GM18499 (cell line): ENCODE measurements around the gene PDE4B.

Experiments used
- ATAC-seq: cut with Tn5 transposase; IDR thresholded peaks from one replicate; pipeline ENCODE4 v1.9.1; 2021; ENCODE audit warnings: moderate number of reproducible peaks; ENCODE audit not compliant: insufficient read depth, unreplicated experiment

PDE4B gene

DNA sequence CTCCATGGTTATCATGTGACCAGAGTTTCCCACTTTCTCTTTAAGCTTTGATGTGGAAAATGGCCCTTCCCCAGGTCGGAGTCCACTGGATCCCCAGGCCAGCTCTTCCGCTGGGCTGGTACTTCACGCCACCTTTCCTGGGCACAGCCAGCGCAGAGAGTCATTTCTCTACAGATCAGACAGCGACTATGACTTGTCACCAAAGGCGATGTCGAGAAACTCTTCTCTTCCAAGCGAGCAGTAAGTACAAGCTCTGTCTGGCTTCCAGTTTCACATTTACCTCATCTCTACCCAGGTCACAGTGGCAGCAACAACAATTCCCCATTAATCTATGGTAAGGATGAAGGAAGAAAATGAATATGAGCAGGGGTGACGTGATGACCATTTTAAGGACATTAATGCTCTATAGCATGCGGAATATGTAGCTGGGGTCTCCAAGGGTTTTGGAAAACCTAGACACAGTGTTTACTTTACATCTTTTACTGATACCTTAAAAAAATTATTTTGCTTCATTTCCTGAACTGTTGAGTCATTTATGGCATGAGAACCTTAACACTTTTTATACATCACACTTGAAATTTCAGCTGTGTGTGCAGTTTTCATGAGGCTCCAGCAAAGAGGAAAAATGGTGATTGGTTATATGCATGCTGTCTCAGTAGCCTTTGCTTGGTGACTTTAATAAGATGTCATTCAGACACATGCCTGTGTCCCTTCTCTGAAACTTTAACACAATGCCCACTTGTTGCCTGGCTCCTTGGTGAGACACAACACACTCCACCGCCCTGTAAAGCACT, 454.9 kb downstream of the PDE4B start:
- ATAC-seq = peak; percentile 79

DNA sequence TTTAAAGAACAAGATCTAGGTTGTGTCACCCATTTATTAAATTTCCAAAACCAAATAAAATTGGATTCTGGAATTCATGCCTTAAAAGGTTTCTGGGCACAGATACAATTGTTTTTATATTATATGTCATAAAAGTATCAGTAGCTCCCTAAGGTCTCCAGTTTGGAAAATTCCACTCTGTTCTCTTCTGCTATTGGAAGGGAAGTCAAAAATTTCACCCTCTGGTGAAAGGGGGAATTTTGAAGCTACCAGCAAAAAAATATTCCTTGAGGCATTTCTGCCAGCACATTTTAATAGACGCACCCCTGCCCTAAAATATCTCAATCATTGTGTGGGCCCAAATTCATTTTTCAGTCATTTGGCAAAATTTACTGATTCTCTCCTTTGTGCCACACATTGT, 455.6 kb downstream of the PDE4B start:
- ATAC-seq = no peak

DNA sequence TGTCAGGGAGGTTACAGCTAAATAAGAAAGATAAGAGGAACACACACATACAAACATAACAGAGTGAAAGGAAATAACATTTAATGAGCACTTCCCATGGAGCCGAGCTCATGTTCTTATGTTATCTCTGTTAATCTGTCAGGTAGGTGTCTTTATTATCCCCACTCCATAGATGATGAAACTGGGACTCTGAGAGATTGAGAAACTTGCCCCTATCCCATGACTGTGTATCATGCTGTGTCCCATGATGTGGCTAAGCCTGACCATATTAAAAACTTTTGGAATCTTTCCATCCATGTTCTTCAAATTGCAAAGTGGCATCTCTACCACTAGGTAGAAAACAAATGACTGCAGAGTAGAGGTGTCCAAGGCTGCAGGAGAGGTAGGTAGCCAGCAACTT, 456.1 kb downstream of the PDE4B start:
- ATAC-seq = no peak

DNA sequence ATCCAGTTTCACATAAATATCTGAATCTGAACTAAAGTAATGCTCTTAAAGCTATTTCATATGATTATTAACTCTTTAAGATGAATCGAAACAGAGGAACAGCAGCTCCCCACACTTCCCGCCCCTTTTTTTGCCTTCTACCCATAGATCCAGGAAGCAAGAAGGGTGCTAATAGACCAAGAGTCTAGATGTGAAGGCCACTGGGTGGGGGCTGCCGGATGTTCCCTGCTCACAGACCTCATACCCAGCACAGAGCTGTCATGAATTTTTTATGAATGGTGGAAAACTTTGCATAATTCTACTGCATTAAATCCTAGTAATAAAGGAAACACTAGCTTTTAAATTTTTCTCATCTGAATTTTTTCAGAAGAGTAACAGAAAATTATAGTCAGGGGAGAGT, 457.4 kb downstream of the PDE4B start:
- ATAC-seq = no peak

DNA sequence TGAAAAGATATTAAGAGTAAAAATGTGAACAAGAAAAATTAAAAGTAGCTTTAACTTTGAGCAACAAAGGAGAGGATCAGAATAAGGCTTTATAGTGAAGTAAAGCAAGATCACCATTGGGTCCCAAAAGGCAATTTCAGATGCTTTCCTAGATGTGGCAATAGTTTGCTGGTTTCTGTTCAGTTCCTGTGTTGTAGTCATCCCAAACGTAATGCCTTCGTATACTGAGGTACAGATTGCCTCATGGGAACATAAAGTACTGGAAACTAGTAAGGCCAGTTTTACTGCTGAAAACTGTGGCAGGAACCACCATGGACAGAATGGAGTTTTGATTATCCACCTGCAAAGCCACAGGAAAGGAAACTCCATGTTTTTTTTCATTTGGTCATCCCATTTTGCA, 457.8 kb downstream of the PDE4B start:
- ATAC-seq = no peak

DNA sequence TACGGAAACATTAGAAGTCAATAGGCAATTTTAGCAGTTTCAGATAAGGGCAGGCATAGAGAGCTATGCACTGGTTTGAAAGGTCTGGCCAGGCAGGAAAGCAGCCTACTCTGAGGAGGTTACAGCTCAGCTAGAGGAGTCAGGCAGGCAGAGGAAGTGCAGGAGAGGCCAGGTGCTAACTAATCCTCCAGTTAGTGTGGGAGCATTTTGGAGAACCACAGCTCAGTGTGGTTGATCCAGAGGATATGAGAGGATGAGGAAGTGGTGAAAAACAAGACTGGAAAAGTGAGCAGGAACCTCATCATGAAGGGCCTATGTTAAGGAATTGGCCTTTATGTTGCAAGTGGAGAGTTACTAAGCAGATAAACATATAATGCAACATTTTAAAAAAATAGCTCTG, 458.9 kb downstream of the PDE4B start:
- ATAC-seq = no peak

DNA sequence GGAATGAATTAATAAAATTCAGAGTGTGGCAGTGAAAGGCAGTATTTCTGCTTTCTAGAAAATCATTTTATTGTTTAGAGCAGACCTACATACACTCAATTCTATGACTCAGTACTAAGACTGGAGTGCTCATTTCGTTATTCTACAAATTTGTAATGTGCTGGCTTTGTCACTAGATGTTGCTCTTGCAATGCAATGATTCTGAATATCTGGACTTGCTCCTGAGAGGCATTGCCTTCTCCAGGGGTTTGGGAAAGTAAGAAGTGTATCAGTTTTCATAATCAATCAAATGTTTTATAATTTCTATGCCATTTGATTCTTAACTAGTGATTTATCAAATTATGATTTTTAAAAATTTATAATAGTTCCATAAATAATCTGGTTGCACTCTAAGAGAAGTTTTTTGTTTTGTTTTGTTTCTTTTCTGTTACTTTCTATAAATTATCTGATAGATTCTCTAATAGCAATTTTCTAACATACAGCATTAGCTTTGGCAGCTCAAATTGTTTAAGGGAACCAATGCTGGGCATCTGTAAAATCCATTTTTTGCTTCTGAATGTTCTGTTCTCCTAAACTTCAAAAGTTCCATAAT, 460.7 kb downstream of the PDE4B start:
- ATAC-seq = peak; percentile 87

DNA sequence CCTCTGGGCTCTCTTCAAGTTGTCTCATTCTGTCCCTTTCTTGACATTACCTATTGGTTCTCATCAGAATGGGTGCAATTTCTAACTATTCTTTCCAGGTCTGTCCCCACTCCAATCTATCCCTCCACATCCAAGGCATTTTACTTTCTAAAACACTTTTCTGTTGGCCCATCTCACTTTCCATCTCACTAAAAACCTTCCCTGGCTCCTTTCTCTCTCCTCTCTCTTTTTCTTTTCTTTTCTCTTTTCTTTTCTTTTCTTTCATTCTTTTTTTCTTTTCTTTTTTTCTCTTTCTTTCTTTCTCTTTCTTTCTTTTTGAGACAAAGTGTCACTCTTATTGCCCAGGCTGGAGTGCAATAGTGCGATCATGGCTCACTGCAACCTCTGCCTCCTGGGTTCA, 462.1 kb downstream of the PDE4B start:
- no peak for ATAC-seq

DNA sequence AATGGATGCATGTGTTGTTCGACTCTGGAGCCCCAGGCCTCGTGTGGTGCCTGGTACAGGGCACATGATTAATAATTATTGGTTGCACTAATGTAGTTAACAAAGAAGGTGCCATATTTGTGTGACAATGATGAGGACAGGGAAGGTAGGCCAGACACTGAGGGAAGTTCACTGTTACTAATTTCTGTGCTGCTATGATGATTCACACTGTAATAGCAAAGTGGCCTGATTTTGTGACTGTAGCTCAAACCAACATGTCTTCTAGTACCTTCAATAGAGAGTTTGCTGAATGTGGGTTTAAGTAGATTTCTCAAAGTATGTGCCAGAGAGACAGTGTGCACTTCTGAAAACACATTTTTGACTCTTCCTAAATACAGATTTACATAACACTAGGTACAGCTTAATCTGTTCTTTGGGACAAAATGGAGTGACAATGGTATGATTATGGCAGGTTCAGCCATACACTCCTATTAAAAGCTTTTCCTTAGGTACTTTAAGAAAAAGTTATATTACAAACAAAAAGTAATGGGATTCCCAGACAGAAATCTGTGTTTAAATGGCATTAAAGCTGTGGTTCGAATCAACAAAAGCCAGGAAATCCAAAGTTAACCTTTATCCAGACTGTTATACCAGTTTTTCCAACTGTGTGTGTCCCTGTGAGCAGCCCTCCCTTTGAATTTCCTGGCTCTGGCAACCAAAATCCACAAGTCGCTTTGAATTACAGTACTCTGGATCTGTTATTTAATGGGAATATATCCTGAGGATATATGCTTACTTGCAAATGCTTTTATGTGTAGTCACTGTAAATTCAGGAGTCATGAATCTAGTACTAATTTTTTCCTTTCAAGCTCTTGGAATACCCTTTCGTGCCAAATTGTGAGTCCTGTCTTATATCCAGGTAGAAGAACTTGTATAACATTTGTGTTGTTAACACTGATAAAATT, 464.2 kb downstream of the PDE4B start:
- no peak for ATAC-seq

DNA sequence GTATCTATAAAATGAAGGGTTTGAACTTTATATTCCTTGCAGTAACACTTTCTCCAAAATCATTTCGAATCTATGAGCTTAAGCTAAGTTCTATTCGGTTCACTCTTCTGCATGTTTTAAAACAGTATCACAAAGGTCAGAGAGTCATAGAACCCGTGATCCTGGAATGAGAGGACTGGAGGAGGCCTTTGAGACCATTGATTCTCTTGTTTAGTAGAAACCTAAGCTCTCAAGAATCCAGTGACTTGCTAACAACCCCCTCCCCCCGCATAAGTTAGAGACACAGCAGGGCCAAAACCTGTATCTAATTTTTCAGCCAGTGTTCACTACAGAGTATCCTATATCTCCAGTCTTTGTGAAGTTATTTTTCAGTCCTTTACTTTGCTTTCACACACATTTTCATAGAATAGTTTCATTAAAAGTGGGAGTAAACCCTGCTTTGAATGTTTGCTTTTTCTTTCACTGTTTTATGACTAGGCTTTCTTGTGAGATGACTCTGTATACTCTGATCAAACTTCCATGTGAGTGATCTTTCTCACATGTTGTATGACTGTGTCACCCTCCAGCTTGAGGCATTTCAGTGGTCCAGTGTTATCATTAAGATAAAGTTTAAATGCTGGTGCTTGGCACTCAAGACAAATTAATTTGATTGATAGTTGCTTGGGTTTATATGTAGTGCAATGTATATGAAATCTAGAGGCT, 465.9 kb downstream of the PDE4B start:
- ATAC-seq = peak; percentile 59

DNA sequence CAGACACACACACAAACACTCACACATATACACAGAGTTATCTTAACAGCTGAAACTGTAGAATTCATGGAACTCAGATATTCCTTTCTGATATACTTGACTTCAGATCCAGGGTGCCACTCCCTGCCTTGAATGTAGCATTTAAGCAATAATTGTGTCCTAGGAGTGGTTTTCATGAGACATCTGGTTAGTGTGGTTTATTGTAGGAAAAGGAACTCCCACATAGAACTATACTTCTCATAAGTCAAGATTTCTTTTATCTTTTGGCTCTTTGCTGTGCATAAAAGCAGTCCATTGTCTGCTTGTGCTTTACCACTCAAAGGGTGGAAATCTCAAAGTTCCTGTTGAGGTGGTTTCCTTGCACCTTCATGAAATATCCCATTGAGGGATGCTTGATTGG, 468.7 kb downstream of the PDE4B start:
- ATAC-seq = no peak

DNA sequence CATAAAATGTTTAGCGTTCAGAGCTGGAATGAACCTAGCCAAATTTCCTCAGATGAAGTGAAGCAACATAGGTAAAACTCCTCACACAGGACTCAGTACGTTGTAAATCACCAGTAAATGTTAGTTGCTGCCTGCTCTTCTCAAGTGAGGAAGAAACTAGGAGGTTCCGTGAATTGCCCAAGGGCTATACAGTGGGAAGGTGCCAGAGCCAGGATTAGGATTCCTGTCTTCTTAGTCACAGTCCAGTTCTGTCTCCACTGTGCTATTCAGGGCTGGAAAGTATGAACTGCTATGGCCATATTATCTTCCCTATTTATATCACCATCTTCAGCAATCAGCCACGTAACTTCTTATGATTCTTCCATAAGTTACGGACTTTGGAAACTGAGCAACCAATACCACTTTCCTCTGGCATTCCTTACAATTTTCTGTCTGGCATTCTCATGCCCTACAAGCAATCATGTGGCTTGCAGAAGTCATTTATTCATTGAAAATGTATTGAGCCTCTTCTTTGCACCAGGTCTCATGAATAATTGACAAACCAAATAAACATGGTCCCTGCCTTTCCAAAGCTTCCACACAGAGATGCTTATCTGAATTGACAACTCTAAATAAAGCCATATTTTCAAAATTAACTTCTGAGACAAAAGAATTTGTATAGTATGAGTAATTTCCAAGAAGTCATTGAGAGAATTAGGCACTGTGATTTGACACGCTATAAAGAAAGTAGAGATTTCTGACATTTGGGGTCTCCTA, 469.7 kb downstream of the PDE4B start:
- ATAC-seq = no peak

DNA sequence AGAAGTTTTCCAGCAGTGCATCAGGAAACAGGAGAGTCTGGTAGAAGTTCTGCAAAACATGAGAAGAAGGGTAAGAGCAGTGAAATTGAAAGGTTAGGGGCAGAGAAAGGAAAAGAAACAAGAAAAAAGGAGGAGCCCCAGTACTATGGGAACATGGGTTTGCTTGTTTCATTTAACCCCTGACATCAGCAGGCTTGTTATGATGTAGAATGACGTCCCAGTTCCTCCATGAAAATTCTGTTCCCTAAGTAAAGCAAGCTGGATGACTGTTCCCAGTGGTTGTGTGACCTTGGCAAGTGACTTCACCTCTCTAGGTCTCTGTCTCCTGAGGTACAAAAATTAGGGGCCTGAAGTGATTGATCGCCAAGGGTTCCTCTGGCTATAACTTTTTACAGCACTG, 472.6 kb downstream of the PDE4B start:
- no peak for ATAC-seq

DNA sequence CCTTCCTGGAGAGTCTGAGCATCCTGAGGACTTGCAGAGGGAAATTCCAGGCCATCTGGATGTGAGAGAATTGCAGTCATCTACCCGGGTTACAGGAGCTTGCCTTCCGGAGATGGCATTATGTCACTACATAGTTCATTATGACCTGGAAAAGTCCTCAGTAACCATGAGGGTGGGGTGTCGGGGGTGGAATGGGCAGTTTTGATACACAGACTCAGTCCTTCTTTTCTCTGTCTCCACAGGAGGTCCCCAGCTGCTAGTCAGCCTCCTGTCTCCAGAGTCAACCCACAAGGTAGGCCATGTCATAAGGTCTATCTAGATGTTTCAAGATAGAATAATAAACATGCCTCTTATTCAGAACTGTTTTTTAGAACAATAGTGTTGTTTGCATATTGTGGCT, 473.1 kb downstream of the PDE4B start:
- ATAC-seq = no peak

DNA sequence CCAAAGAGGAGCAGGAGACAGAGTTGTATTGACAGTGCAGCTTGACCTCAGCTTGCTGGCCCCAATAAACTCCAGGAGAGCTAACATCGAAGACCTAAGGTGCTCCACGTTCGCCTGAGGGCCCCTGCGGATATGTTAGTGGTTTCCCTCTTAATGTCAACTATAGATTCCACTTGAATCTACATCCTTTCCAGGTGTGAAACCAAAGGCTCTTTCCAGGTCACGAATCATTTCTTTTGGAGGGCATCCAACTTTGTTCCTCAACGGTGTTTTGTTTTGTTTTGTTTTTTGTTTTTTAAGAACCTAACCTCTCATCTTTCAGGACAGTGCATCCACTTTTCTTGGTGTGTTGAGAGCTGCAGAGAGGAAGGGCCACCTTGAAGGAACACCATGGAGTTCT, 473.7 kb downstream of the PDE4B start:
- ATAC-seq = no peak

DNA sequence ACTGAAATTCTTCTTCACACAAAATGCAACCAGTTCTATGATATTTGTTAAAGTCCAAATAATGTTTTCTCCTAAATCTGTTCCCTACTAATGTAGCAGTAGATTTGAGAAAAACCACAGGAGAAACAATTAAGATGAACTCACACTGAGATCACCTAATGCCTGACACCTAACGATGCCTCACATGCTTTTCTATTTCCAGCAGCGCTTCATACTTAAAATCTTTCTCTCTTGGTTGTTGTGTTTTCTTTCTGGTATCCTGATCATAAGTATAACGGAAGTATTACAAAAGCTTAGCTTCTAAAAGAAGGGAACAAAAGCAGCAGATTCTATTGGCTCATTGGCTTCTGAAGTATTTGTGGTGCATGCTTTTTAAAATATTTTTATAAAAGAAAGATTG, 474.1 kb downstream of the PDE4B start:
- ATAC-seq = no peak

DNA sequence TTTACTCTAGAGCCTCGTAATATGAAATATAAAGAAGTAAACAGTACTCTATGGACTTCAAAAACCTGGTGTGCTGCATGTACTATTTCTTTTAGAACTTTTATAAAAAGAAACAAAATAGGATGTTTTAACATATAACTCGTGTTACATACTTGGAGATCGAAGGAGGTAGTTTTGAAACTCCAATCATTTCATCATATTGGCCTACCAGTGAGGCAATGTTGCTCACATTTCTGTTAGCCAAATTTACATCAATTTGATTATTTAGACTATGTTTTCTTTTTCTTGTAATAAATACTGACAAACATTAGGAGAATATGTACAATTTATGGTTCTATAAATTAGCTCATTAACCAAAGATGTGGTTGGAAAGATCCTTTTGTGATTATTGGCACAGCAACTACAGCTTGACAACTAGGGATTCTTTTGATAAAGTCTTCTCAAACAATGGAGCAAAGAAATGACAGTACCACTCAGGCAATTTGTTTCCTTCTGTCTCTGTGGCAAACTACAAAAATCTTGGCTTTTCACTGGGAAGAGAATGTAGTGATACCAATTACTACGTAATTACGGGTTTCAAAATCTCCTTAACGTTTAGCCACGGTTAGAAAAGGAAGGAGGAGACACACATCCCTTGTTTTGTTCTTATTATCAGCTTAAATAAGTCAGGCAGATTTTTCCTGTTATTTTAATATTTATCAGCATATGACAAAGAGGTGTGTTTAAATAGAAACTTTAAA, 474.7 kb downstream of the PDE4B start:
- no peak for ATAC-seq

DNA sequence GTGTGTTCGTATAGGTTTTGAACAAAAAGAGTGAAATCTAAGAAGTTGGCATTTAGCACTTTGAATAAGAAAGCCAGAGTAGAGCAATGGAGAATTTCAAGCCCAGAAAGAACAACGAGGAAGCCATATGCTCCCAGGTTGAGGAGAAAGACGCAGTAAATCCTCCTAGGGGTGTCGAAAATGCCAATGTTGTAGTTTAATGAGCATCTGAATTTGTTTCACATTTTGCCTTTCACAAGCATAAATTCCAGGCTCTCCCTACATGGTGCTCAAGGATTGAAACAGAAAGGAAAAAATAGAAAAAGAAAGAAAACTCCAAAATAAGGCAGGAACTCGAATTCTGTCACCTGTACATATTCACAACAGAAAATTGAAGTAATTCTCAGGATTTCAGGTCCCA, 476.5 kb downstream of the PDE4B start:
- no peak for ATAC-seq

DNA sequence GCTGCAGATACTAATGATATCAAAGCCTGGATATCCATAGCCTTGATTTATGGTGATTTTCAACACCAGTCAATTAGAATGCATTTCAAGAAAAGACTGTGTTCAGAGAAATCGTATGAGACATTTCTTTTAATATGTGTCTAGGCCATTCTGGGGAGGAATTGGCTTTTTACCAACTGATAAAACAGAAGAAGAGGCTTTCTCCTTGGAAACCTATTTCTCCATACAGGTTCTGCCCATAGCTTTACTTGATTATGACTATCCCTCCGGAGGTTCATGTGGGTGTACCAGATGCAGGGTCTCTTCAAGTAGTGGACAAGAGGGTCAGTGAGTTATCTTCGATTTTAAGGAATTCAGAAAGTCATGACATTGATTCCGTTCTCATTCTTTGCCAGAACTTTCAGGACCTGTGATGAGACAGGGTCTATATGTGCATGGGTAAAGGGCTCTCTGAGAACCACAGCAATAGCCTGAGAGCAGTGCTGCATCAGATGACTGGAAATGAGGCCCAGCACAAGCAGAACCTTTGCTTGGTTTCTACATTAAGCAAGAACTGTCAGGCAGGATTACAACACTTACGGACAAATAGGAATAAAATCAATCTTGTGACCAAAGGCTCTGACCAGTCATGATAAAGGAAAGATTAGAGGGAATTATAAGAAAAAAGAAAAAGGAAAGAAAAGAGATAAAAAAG, 477.6 kb downstream of the PDE4B start:
- no peak for ATAC-seq
